HG03460 (cell line): ENCODE data around the gene SLC10A7.
A peak's percentile ranks its signal among the peaks of the same experiment; 100 is the strongest.

ENCODE experiments used
- ATAC-seq: cut with Tn5 transposase; IDR thresholded peaks from one replicate; pipeline ENCODE4 v1.9.1; 2021; ENCODE audit not compliant: unreplicated experiment

The SLC10A7 gene

DNA sequence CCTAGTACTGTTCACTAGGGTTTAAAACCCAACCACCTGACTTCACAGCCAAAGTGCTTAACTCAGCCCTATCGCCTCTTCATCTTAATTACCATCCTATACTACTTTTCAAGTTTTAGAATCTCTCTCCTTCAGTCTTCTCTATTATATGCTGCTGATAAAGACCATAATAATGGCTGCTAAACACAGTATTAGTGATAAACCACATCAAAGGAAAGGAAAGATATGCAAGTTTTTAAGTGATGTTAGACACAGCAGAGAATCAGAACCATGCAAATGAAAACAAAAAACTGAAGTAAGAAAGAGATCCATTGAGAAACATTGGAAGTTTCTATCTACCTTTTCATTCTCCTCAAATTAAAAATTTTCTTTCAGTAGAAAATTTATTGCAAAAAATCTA is 206.6 kb downstream of the SLC10A7 start:
- ATAC-seq = no peak

DNA sequence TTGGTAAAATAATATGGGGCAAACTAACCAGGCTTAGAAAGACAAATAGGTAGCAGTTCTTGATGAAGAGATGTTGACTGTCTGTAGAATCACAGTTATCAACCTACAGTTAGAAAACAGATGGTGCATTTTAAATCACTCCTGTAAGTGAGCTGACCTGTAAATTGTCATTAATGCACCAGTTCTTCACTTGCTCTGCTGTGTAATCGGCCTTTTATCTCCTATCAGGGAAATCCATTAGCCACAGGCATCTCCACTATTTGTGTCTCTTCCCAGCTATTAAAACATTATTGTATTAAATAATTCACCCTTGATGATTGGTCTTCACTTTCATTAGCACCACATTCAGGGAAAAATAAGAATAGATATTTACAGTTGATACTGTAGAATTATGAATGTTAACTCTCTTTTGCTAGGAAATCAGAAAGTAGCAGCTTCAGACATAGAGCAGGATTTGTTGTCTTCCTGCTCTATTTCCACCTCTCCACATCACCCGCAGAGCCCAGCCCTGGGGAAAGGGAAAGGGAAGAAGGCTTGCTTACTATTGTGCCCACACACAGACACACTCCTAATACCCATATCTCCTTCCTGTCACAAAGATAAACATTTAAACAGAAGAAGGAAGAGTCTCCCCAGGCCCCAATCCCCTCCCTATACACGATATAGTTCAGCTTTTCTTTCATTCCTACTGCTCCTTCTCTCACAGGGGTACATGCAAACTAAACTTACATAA is 210.3 kb downstream of the SLC10A7 start:
- no peak for ATAC-seq

DNA sequence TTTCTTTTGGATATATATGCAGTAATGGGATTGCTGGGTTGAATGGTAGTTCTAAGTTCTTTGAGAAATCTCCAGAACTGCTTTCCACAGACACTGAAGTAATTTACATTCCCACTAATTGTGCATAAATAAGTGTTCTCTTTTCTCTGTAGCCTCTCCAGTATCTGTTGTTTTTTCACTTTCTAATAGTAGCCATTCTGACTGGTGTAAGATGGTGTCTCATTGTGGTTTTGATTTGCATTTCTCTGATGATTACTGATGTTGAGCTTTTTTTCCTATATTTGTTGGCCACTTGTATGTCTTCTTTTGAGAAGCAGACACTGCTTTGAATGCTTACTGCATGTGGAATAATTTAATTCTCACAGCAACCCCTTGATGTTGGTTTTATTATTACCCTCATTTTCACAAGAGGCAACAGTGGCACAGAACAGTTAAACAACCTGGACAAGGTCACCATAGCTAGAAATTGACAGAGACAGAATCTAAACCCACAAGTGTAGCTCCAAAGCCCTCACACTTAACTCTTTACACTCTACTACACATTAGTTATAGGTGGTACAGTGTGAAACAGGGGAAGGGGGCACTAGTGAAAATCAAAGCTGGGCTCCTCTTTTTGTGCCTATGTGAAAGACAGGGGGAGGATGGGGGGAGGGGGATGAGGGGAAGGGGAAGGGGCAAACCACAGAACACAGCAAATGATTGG is 211.3 kb downstream of the SLC10A7 start:
- peak; percentile 75 for ATAC-seq

- no peak for ATAC-seq
Measured at GRCh38 chr4:146308951-146309350, 212.8 kb downstream of the SLC10A7 start.

DNA sequence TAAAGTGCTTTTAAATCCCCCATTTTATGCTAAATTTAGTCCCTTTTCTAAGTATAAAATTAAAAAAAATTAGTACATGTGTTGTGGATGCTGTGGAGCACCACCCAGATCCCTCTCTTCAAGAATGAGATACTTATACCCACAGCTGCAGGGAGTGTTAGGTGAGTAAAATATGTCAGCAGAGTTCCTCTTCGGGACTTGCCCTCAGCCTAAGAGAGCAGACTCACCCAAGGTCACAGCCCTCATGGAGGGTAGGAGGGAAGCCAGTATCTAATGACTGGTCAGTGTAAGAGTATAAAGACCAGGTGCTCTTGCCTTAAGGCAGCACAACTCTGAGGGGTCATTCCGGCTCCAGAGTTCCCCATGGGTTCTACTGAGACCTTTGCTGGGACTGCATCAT is 218.9 kb downstream of the SLC10A7 start:
- no peak for ATAC-seq

DNA sequence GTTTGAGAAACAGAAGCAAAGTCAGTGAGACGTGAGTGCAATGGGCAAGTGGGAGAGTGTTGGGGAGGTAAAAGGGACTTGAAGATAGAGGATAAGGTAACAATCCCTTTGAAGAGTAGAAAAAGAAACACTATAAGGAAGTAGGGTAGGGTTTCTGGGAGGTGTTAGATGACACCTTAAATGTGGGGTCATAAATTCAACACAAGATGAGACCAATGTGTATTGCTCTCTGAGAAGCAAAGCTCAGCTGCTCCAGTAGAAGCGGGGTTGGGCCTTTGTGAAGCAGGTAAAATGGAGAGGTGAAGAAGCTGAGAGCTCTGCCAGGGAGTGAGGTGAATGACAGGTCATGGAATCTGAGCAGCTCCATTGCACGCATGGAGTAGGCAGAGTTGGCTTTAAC is 222.1 kb downstream of the SLC10A7 start:
- no peak for ATAC-seq

- ATAC-seq = no peak
Measured at GRCh38 chr4:146294776-146295175, 227.0 kb downstream of the SLC10A7 start.

DNA sequence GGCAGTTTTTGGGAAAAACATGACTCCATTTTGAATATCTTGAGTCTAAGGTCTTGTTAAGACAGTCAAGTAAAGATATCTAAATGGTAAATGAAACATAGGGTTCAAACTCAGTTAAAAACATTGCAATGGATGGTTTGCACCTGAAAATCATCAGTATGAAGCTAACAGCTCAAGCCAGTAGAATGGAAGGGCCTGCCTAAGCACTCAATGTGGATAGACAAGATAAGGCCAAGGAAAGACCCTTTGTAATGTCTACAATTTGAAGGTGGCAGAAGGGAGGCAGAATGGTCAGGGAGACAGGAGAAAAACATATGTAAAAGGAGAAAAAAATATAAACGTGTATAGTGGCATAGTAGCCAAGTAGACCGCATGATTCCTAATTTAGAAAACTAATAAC is 229.2 kb downstream of the SLC10A7 start:
- no peak for ATAC-seq

- ATAC-seq = no peak
Measured at GRCh38 chr4:146291313-146291712, 230.4 kb downstream of the SLC10A7 start.

DNA sequence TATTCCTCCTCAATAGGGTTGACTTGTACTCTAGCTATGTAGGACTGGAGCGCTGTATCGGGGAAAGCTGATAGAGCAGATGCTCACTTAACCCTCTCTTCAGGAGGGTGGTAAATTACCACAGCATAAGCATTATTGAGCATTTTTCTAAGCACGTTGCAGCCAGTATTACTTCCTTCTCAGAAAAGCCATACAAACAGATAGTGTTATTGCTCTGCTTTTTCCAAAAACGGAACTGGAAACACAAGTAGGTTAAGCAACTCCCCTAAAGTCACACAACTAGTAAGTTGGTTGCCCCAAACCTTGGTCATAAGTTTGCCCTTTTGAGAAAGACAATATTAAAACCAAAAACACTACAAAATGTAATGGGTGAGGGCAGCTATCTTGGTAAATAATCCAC is 233.5 kb downstream of the SLC10A7 start:
- no peak for ATAC-seq

- ATAC-seq = no peak
Measured at GRCh38 chr4:146285037-146285436, 236.7 kb downstream of the SLC10A7 start.

DNA sequence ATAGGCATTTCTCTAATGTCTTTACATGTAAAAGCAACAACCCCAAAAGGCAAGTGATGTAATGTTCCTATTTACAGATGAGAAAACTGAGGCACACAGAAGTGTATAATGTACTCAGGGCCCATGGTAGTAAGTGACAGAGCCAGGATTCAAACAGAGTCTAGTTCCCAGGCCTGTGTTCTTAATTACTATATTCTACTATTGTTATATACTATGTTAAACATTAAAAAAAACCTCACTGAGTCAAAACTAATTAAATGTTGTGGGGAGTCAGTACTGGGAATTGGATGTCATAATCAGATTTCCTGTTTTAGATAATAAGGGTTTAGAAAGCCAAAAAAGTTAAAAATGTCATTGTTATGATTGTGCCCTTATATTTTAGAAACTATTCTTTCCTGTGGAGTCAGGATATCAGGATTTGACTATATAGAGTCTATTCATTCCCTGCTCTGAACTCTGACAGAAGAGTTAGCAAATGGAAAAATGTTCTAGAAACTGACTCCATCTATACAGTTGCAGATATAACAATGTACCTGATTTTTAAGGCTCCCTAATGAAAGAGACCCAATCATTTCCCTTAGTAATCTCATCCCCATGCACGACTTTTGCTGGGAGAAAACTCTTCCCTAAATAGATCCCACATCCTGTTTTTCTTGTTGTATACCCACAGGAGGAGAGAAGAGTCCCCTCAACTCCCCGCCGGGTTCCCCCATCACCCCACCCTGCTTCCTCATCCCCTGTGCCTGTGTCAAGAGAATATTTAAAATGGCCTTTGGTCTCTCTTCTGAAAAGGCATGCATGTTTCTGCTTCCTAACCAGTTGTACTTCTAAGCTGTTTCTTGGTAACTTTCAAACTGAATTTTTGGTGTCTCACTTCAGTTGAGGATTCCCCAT is 237.7 kb downstream of the SLC10A7 start:
- no peak for ATAC-seq

DNA sequence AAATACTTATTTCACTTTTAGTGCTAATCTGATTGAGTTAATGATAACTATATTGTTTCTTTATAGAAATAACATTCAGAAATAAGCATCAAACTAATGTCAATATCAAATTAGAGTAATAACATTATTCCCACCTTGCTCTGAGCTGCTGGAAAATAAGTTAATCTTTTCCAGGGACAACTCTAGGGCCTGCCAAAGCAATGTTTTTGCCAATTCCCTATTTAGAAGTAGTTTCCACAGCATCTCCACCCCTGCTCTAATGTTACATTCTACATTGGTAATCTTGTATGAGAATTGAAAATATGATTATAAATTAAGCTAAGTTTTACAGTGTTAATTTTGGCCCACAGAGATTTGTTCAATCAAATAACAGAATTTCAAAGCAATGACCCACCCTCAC is 239.1 kb downstream of the SLC10A7 start:
- no peak for ATAC-seq

DNA sequence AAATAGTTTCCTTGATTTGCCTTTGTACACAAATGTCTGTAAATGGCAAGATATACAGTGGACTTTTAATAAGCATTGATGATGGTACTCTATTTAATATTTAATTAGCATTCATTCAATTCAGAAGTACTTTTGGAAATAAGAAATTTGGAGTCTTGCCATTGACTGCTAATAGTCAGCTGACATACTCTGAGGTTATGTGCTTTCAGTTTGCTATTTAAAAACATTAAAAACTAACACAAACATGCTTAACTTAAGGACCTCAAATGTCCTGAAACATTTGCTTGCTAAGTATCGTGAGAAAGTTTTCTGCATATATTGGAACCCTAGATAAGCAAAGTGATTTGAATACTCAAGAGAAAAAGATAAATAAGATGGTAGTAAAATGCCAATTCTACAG is 242.8 kb downstream of the SLC10A7 start:
- ATAC-seq = no peak

- ATAC-seq = no peak
Measured at GRCh38 chr4:146275370-146275769, 246.4 kb downstream of the SLC10A7 start.

GRCh38 chr4:146274774-146275173 is 247.0 kb downstream of the SLC10A7 start:
- ATAC-seq = no peak

DNA sequence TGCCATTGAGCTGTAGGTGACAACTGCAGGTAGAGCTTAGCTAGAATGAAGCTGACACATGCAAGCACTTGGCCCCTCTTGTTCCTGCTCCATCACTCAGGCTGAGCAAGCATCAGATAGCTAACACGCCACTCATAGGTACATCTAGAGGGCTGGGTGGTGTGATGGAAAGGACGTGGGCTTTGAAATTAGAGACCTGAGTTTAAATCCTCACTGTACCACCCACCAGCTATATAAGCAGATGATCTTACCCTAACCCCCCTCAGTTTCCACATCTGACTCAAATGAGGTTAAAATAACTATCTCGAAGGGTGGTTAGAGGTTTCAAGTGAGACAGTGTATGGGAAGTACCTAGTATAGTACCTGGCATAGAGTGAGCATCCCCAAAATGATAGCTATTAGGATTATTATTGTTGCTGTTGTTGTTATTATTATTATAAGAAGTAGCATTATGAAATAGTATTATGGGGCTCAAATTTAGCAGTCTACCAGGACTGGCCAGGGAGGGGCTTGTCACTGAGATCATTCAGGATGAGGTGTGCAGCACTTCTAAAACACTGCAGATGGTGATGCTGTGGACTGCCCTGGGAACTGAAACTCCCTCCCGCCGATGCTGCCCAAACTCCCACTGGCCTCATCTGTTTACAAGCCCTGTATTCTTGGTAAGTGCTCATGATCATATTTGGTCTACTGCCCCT is 248.4 kb downstream of the SLC10A7 start:
- ATAC-seq = peak; percentile 71

- no peak for ATAC-seq
Measured at GRCh38 chr4:146271466-146271865, 250.3 kb downstream of the SLC10A7 start.

GRCh38 chr4:146269228-146269653 is 252.5 kb downstream of the SLC10A7 start:
- peak; percentile 54 for ATAC-seq

GRCh38 chr4:146267826-146268225 is 253.9 kb downstream of the SLC10A7 start:
- ATAC-seq = no peak

GRCh38 chr4:146265950-146266490 is 255.7 kb downstream of the SLC10A7 start:
- ATAC-seq = no peak
